ENCODE data around the gene C11orf98. TPM values are rescaled to one million over a fixed set of nuclear protein-coding genes. Genes with fewer than 3 reads are reported as not detected.
A peak's percentile ranks its signal among the peaks of the same experiment; 100 is the strongest.

Gene C11orf98
- total and polyA plus RNA-seq, 2 donors (not counting 1 experiment from before 2014, with no cell fraction given) = 41.5 to 48.1 TPM

GRCh38 chr11:62702246-62702645, 37.2 kb upstream of the C11orf98 start:
- Histone ChIP-seq H4K20me1 (ENCODE audit: control insufficient read depth, insufficient read depth, low read length, poor library complexity, severe bottlenecking) (no peaks in the 10 kb centered on the region), H3K9ac (ENCODE audit: low read length) (no peak overlapping the region), H3K27ac (ENCODE audit: low read length in 2 of 2) (no peak overlapping the region), H3K36me3 (replicated peaks in 1 of 2; ENCODE audit: control extremely low read depth in 1 of 2, control insufficient read depth in 1 of 2, extremely low read depth in 1 of 2, insufficient read depth in 2 of 2, low read length in 1 of 2) (no peaks in the 10 kb centered on the region), H3K9me3 (ENCODE audit: control extremely low read depth in 1 of 3, control insufficient read depth in 2 of 3, insufficient read depth in 1 of 3, low read length in 2 of 3) (no peaks in the 10 kb centered on the region), H3K27me3 (replicated peaks in 1 of 4; ENCODE audit: control extremely low read depth in 1 of 4, control insufficient read depth in 3 of 4, insufficient read depth in 4 of 4, low read length in 3 of 4) (no peaks in the 10 kb centered on the region), H3K4me2 (replicated peaks; ENCODE audit: low read depth, low read length, poor library complexity, severe bottlenecking) (no peak overlapping the region), H3K79me2 (ENCODE audit: control insufficient read depth, insufficient read depth, low read length) (no peaks in the 10 kb centered on the region), H3K4me1 (ENCODE audit: control insufficient read depth in 2 of 2, insufficient read depth in 2 of 2, low read length in 2 of 2) (peaks cover 15 to 18% of the 10 kb centered on the region in 2 donors), H3K4me3 (ENCODE audit: control extremely low read depth in 1 of 5, extremely low read depth in 1 of 5, insufficient read depth in 1 of 5, low read depth in 2 of 5, low read length in 4 of 5) (no peak overlapping the region), H2AFZ (ENCODE audit: insufficient read depth, low read depth, low read length, poor library complexity, severe bottlenecking) (no peak overlapping the region)
- Mint-ChIP-seq H3K9me3 (ENCODE audit: insufficient read depth) (no peaks in the 10 kb centered on the region), H3K4me3 (no peak overlapping the region), H3K27me3 (no peaks in the 10 kb centered on the region), H3K27ac (no peak overlapping the region), H3K4me1 (peaks cover 20% of the 10 kb centered on the region)
- TF ChIP-seq, protein P1, sequence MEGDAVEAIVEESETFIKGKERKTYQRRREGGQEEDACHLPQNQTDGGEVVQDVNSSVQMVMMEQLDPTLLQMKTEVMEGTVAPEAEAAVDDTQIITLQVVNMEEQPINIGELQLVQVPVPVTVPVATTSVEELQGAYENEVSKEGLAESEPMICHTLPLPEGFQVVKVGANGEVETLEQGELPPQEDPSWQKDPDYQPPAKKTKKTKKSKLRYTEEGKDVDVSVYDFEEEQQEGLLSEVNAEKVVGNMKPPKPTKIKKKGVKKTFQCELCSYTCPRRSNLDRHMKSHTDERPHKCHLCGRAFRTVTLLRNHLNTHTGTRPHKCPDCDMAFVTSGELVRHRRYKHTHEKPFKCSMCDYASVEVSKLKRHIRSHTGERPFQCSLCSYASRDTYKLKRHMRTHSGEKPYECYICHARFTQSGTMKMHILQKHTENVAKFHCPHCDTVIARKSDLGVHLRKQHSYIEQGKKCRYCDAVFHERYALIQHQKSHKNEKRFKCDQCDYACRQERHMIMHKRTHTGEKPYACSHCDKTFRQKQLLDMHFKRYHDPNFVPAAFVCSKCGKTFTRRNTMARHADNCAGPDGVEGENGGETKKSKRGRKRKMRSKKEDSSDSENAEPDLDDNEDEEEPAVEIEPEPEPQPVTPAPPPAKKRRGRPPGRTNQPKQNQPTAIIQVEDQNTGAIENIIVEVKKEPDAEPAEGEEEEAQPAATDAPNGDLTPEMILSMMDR (IDR thresholded peaks at IDR 0.05) = no peak
- no peak for TF ChIP-seq EZH2 (IDR thresholded peaks at IDR 0.05; ENCODE audit: borderline replicate concordance, insufficient read depth, low read depth, low read length, poor library complexity, severe bottlenecking)
- CTCF ChIA-PET = no interaction called here
- 71% methylated on average over 6 of the region's 11 CpGs for WGBS (ENCODE audit: insufficient coverage)
- intact Hi-C loops (cut with micrococcal nuclease) = no loop called here
- DNase-seq = no peak
- POLR2A ChIA-PET = interaction anchor here (0.7 kb wide), 1 partner anchor 165 kb away, joined by 4 read pairs; no protein-coding TSS in a partner anchor
- ATAC-seq (ENCODE audit: low read depth) = no peak

DNA sequence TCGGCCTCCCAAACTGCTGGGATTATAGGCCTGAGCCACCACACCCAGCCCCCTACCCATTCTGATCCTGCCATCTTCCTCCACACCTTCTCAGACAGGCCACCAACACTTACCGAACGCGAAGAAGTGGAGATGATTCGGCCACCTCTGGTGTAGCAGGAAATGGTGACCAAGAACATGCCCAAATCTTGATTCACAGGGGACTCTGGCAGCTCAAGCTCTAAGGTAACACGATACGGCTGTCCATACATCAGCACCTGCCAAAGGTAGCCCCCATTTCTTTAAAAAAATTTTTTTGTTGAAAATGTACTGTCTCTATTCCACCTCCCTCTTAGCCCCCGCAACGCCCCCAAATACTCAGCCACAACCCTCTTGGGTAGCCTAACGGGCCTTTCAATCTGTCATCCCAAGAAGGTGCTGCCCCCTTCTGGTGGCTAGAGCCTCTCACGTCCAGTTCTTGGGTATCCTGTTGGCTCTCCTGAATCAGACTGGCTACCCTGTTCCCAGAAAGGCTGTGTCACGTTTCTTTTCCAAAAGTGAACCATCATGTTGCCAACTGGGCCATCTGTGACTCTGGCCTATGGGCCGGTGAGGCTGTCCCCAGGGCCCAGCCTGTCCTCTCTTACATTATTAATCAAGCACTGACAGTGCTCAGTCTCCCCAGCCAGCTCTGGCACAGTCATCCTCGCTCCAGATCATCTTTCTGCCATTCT, 29.6 kb upstream of the C11orf98 start:
- TF ChIP-seq, protein P1 (IDR thresholded peaks at IDR 0.05) = peak; percentile 87
- no peak for TF ChIP-seq EZH2 (IDR thresholded peaks at IDR 0.05; ENCODE audit: borderline replicate concordance, insufficient read depth, low read depth, low read length, poor library complexity, severe bottlenecking)
- ChIA-PET CTCF (interaction anchor here (0.5 to 5.3 kb wide), 27 partner anchors 9 to 315 kb away, joined by 3 to 41 read pairs (median 3); partner anchors contain the start of genes B3GAT3, BSCL2, C11orf98 and CSKMT), POLR2A (interaction anchor here (0.7 to 1.4 kb wide), 4 partner anchors 11 to 111 kb away, joined by 3 to 5 read pairs (median 4); partner anchors contain the start of gene HNRNPUL2)
- Histone ChIP-seq H4K20me1 (ENCODE audit: control insufficient read depth, insufficient read depth, low read length, poor library complexity, severe bottlenecking) (no peaks in the 10 kb centered on the region), H3K27me3 (replicated peaks in 1 of 4; ENCODE audit: control extremely low read depth in 1 of 4, control insufficient read depth in 3 of 4, insufficient read depth in 4 of 4, low read length in 3 of 4) (no peaks in the 10 kb centered on the region), H2AFZ (ENCODE audit: insufficient read depth, low read depth, low read length, poor library complexity, severe bottlenecking) (no peak overlapping the region), H3K9me3 (ENCODE audit: control extremely low read depth in 1 of 3, control insufficient read depth in 2 of 3, insufficient read depth in 1 of 3, low read length in 2 of 3) (no peaks in the 10 kb centered on the region), H3K4me2 (replicated peaks; ENCODE audit: low read depth, low read length, poor library complexity, severe bottlenecking) (no peak overlapping the region), H3K79me2 (ENCODE audit: control insufficient read depth, insufficient read depth, low read length) (no peaks in the 10 kb centered on the region), H3K9ac (ENCODE audit: low read length) (no peak overlapping the region), H3K36me3 (replicated peaks in 1 of 2; ENCODE audit: control extremely low read depth in 1 of 2, control insufficient read depth in 1 of 2, extremely low read depth in 1 of 2, insufficient read depth in 2 of 2, low read length in 1 of 2) (peaks cover 0 to 18% of the 10 kb centered on the region in 2 experiments), H3K27ac (ENCODE audit: low read length in 2 of 2) (no peak overlapping the region), H3K4me3 (ENCODE audit: control extremely low read depth in 1 of 5, extremely low read depth in 1 of 5, insufficient read depth in 1 of 5, low read depth in 2 of 5, low read length in 4 of 5) (no peak overlapping the region), H3K4me1 (ENCODE audit: control insufficient read depth in 2 of 2, insufficient read depth in 2 of 2, low read length in 2 of 2) (peaks cover 0 to 6% of the 10 kb centered on the region in 2 donors)
- H3K27me3 Mint-ChIP-seq = no peaks in the 10 kb centered on the region
- H3K4me3 Mint-ChIP-seq = no peak overlapping the region
- 48% methylated on average over 11 of the region's 14 CpGs for WGBS (ENCODE audit: insufficient coverage)
- intact Hi-C loops (cut with micrococcal nuclease) = loop anchor here (1.0 kb wide), 5 partner anchors 15 to 314 kb away; partner anchors contain the start of gene UBXN1
- H3K27ac Mint-ChIP-seq = no peak overlapping the region
- DNase-seq (peak; percentile 85), ATAC-seq (ENCODE audit: low read depth) (peak; percentile 71)
- no peaks in the 10 kb centered on the region for H3K9me3 Mint-ChIP-seq (ENCODE audit: insufficient read depth)
- peaks cover 5% of the 10 kb centered on the region for H3K4me1 Mint-ChIP-seq
